PC-9 (cell line): Measurements from ENCODE around the gene ORM2. TPM values are rescaled to one million over a fixed set of nuclear protein-coding genes. Genes with fewer than 3 reads are reported as not detected.

Experiments
- BruUV-seq: library from RNA; stranded (reverse); fragments of 400-500 nt; replicated peaks from 2 replicates; lab custom pipeline; 2021; lab: Mats Ljungman, UMichigan
- CTCF ChIA-PET: fragments of 300-600 bp; sonication (Branson Sonifier 250); formaldehyde crosslinking; loops from one replicate; lab custom pipeline; 2022; ENCODE audit warnings: antibody characterized with exemption; lab: Charles Lee
- POLR2A ChIA-PET: fragments of 300-600 bp; sonication (Branson Sonifier 250); formaldehyde crosslinking; loops from one replicate; lab custom pipeline; 2022; ENCODE audit warnings: antibody characterized with exemption; ENCODE audit not compliant: unreplicated experiment; lab: Charles Lee
- DNase-seq, 2 experiments: peaks; one replicate each; pipeline versions ENCODE4 v3.0.0 to v3.0.0-alpha.2; 2015 to 2022; ENCODE audit warnings: mixed read lengths in 1 of 2
- H2AFZ ChIP-seq: fragments of 200-600 bp; sonication (generic); 2 replicates; pipeline ENCODE4 v1.8.1; 2017; ENCODE audit warnings: antibody characterized with exemption
- H3F3A ChIP-seq: fragments of 200-600 bp; sonication (generic); 2 replicates; pipeline ENCODE4 v1.8.1; 2017; ENCODE audit warnings: antibody characterized with exemption, mild to moderate bottlenecking, low read depth; ENCODE audit not compliant: insufficient read depth
- H3K27ac ChIP-seq: fragments of 200-600 bp; sonication (generic); 2 replicates; pipeline ENCODE4 v1.6.1; 2016; ENCODE audit warnings: mixed run types
- H3K27me3 ChIP-seq: fragments of 200-600 bp; sonication (generic); 2 replicates; pipeline ENCODE4 v1.6.1; 2016; ENCODE audit warnings: low read depth, mixed run types; ENCODE audit not compliant: insufficient read depth
- H3K36me3 ChIP-seq: fragments of 200-600 bp; sonication (generic); 2 replicates; pipeline ENCODE4 v1.6.1; 2016; ENCODE audit warnings: low read depth, mixed run types
- H3K4me1 ChIP-seq: fragments of 200-600 bp; sonication (generic); replicated peaks from 2 replicates; pipeline ENCODE4 v1.6.1; 2016; ENCODE audit warnings: mixed run types; ENCODE audit not compliant: insufficient read depth
- H3K4me2 ChIP-seq: fragments of 200-600 bp; sonication (generic); 2 replicates; pipeline ENCODE4 v1.6.1; 2017; ENCODE audit warnings: mixed run types
- H3K4me3 ChIP-seq: fragments of 200-600 bp; sonication (generic); 2 replicates; pipeline ENCODE4 v1.6.1; 2016; ENCODE audit warnings: mixed run types
- H3K79me2 ChIP-seq: fragments of 200-600 bp; sonication (generic); 2 replicates; pipeline ENCODE4 v1.6.1; 2017; ENCODE audit warnings: low read depth, mixed run types
- H3K9me2 ChIP-seq: fragments of 200-600 bp; sonication (generic); 2 replicates; pipeline ENCODE4 v1.8.1; 2017; ENCODE audit warnings: mild to moderate bottlenecking; ENCODE audit not compliant: insufficient read depth
- H3K9me3 ChIP-seq: fragments of 200-600 bp; sonication (generic); 2 replicates; pipeline ENCODE4 v1.8.1; 2016; ENCODE audit warnings: low read depth; ENCODE audit not compliant: insufficient read depth
- H4K20me1 ChIP-seq: fragments of 200-600 bp; sonication (generic); 2 replicates; pipeline ENCODE4 v1.8.1; 2017; ENCODE audit not compliant: insufficient read depth
- EZH2 ChIP-seq: fragments of 200-600 bp; sonication (generic); IDR thresholded peaks from 2 replicates; pipeline ENCODE4 v1.8.0; 2017; ENCODE audit warnings: antibody characterized with exemption, low read depth
- intact Hi-C: fragments of 100-400 bp; cut with micrococcal nuclease; formaldehyde crosslinking; loops from one replicate; pipeline ENCODE4 v1.10.0; 2022; ENCODE audit not compliant: unreplicated experiment
- total RNA-seq: library from RNA; stranded (reverse); gene quantifications from 2 replicates; pipeline ENCODE4 v1.2.3, GENCODE V29; 2021
- TF ChIP-seq, protein P1 (sequence below): fragments of 200-600 bp; sonication (generic); conservative IDR thresholded peaks from 2 replicates; pipeline ENCODE4 v1.6.1; 2017; ENCODE audit warnings: mixed run types, antibody characterized with exemption, mild to moderate bottlenecking, moderate library complexity

ORM2 gene
- total RNA-seq, 1 experiment from 2014 or later, result not detected

DNA sequence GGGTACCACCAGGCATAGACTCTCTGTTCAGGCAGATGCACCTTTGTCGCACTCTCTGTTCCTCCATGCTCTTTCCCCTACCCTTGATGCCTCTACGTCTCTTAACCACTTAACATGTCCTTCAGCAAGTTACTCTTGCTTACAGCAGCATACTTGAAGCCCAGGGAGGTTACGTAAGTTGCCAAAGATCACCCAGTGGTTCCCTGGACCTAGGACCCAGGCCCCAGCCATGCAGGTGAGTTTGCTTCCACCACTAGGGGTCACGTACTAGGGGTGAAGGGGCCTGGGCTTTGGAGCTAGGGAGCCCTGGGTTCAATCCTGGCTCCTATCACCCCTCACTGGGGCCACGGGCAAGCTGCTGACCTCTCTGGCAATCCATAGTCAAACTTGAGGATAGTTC lies 49.2 kb downstream of the ORM2 start:
- no TSS peak for BruUV-seq
- H3K9me2 ChIP-seq, result no peaks in the 10 kb centered on the region
- no peaks in the 10 kb centered on the region for H3K9me3 ChIP-seq
- H4K20me1 ChIP-seq, result no peaks in the 10 kb centered on the region
- H2AFZ ChIP-seq, result no peak overlapping the region
- H3F3A ChIP-seq, result no peaks in the 10 kb centered on the region
- ChIA-PET CTCF (no interaction called here), POLR2A (no interaction called here)
- H3K79me2 ChIP-seq, result no peaks in the 10 kb centered on the region
- intact Hi-C loops, result no loop called here
- H3K4me2 ChIP-seq, result no peak overlapping the region
- no peaks in the 10 kb centered on the region for H3K4me1 ChIP-seq
- no peaks in the 10 kb centered on the region for H3K36me3 ChIP-seq
- no peaks in the 10 kb centered on the region for H3K27me3 ChIP-seq
- TF ChIP-seq, protein P1, sequence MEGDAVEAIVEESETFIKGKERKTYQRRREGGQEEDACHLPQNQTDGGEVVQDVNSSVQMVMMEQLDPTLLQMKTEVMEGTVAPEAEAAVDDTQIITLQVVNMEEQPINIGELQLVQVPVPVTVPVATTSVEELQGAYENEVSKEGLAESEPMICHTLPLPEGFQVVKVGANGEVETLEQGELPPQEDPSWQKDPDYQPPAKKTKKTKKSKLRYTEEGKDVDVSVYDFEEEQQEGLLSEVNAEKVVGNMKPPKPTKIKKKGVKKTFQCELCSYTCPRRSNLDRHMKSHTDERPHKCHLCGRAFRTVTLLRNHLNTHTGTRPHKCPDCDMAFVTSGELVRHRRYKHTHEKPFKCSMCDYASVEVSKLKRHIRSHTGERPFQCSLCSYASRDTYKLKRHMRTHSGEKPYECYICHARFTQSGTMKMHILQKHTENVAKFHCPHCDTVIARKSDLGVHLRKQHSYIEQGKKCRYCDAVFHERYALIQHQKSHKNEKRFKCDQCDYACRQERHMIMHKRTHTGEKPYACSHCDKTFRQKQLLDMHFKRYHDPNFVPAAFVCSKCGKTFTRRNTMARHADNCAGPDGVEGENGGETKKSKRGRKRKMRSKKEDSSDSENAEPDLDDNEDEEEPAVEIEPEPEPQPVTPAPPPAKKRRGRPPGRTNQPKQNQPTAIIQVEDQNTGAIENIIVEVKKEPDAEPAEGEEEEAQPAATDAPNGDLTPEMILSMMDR, result no peak
- TF ChIP-seq EZH2, result no peak
- no peak for DNase-seq
- no peak overlapping the region for H3K27ac ChIP-seq
- H3K4me3 ChIP-seq, result no peak overlapping the region

Other genes with a start within 250 kb of the ORM2 start
- gene KIF12, start 230.6 kb upstream of the ORM2 start, total RNA-seq, result not detected in 2 replicates
- 0.39 and 0.83 TPM in 2 replicates for gene COL27A1, start 174.3 kb upstream of the ORM2 start, total RNA-seq
- not detected in 2 replicates for gene ORM1, start 6.8 kb upstream of the ORM2 start, total RNA-seq
- gene AKNA, start 58.1 kb downstream of the ORM2 start, total RNA-seq, result 11.5 and 14.4 TPM in 2 replicates
- gene WHRN, start 175.6 kb downstream of the ORM2 start, total RNA-seq, result 19.8 and 21.9 TPM in 2 replicates